ENCODE measurements around the gene MICU2.

GRCh38 chr13:21603531-21604448 lies at the start of gene MICU2:
- no peak for TF ChIP-seq CEBPB (IDR thresholded peaks at IDR 0.05; ENCODE audit: low read depth, low read length)
- TF ChIP-seq RAD21 (IDR thresholded peaks at IDR 0.05; ENCODE audit: low read length) = no peak
- TF ChIP-seq CTCF (conservative IDR thresholded peaks at IDR 0.05; ENCODE audit: low read depth, low read length) = no peak
- peak; percentile 94 for TF ChIP-seq POLR2A (IDR thresholded peaks at IDR 0.05; ENCODE audit: low read depth, low read length)

Data from IMR-90 (cell line).